Testis (tissue), 3 donors: ENCODE data around the gene RASAL1. TPM values are rescaled to one million over a fixed set of nuclear protein-coding genes. Genes with fewer than 3 reads are reported as not detected.

ENCODE experiments used
- DNase-seq: peaks from one replicate; pipeline ENCODE4 v3.0.0-alpha.2; 2019
- H3K27ac ChIP-seq, 2 donors: fragments of 200-600 bp; sonication (generic); one replicate each; pipeline ENCODE4 v1.5.1; 2019
- H3K27me3 ChIP-seq: fragments of 200-600 bp; sonication (generic); one replicate; pipeline ENCODE4 v1.5.1; 2019
- H3K36me3 ChIP-seq: fragments of 200-600 bp; sonication (generic); one replicate; pipeline ENCODE4 v1.5.1; 2017; ENCODE audit warnings: low read depth; ENCODE audit errors: missing control alignments
- H3K4me1 ChIP-seq: fragments of 200-600 bp; sonication (generic); one replicate; pipeline ENCODE4 v1.5.1; 2019
- H3K4me3 ChIP-seq, 2 donors: fragments of 200-600 bp; sonication (generic); one replicate each; pipeline ENCODE4 v1.5.1; 2017 to 2019
- H3K9me3 ChIP-seq: fragments of 200-600 bp; sonication (generic); one replicate; pipeline ENCODE4 v1.5.1; 2017
- POLR2A ChIP-seq: fragments of 450-650 bp; IDR thresholded peaks from one replicate; pipeline ENCODE4 v1.6.1; 2017; ENCODE audit warnings: antibody characterized with exemption, mild to moderate bottlenecking, moderate library complexity
- WGBS, 2 donors: methylation state at CpG; one replicate each; pipeline ENCODE4 v1.1.5; 2018; 5-methylcytosine and 5-hydroxymethylcytosine counted together
- intact Hi-C: fragments of 100-400 bp; cut with DNase I; formaldehyde crosslinking; loops from one replicate; pipeline ENCODE4 v1.15.1; 2023; ENCODE audit warnings: low total_unique reads
- polyA plus RNA-seq: library from polyadenylated mRNA; stranded (reverse); fragments of 350-450 nt; fragmentation: Illumina TruSeq; extraction: RNeasy Lipid Tissue Mini Kit (QIAGEN cat#74804); gene quantifications from one replicate; pipeline ENCODE4 v1.2.3, GENCODE V29; 2014; ENCODE audit warnings: low read depth, low replicate concordance; ENCODE audit not compliant: insufficient read depth
- total RNA-seq, 2 donors: library from RNA; depleted of rRNA; stranded (reverse); fragments of >200 nt; gene quantifications; one replicate each; pipeline ENCODE4 v1.2.3, GENCODE V29; 2016
- TF ChIP-seq, protein P1 (sequence below), 3 experiments: fragments of 450-650 bp in 2 of 3; fragments of 200-600 bp in 1 of 3; sonication (generic) in 1 of 3; IDR thresholded peaks; one replicate each; pipeline ENCODE4 v1.5.1; 2016 to 2019; ENCODE audit warnings: antibody characterized with exemption in 3 of 3, mild to moderate bottlenecking in 2 of 3, moderate library complexity in 1 of 3

The RASAL1 gene
- total and polyA plus RNA-seq, 3 donors from 2014 or later = 5.0 to 20.1 (median 18.2) TPM

DNA sequence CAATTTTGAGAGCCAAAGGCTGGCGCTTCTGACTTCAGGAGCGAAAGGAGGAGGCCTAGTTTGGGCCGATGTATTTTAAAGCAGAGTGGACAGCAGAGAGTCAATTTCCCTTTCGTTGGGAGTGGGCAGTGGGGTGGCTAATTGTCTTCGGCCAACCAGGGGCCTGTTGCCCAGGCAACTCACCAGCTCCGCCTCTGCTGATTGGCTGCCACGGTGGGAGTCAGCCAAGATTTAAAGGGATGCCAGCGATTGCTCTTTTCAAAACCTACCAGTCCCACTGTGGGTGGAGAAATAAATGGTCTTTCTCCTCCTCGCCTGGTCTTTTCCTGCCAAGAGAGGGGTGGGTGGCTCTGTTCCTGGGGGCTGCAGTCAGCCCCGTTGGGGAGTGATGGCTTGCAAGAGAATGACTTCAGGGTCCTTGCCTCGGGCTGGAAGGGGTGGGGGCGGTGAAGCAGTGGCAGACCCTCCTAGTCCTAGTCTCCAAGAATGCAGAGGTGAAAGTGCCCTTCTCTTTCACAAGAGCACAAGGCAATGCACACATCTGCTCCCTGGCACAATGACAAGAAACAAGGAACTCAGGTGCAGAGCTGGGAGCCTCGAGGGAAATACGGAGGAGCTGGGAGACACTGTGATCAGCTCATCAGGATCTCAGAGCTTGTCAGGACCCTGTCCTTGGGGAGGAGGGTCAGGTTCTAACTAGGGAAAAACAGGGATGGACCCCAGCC is 37.7 kb downstream of the RASAL1 start:
- H3K4me3 ChIP-seq = no peak overlapping the region
- intact Hi-C loops = loop anchor here (5.0 kb wide), 1 partner anchor 46 kb away; no protein-coding TSS in a partner anchor
- peak; percentile 71 for DNase-seq
- WGBS, 2 donors = 34 to 36% methylated on average over 12 to 14 of the region's 14 CpGs
- H3K9me3 ChIP-seq = no peaks in the 10 kb centered on the region
- TF ChIP-seq POLR2A = no peak
- TF ChIP-seq, protein P1, sequence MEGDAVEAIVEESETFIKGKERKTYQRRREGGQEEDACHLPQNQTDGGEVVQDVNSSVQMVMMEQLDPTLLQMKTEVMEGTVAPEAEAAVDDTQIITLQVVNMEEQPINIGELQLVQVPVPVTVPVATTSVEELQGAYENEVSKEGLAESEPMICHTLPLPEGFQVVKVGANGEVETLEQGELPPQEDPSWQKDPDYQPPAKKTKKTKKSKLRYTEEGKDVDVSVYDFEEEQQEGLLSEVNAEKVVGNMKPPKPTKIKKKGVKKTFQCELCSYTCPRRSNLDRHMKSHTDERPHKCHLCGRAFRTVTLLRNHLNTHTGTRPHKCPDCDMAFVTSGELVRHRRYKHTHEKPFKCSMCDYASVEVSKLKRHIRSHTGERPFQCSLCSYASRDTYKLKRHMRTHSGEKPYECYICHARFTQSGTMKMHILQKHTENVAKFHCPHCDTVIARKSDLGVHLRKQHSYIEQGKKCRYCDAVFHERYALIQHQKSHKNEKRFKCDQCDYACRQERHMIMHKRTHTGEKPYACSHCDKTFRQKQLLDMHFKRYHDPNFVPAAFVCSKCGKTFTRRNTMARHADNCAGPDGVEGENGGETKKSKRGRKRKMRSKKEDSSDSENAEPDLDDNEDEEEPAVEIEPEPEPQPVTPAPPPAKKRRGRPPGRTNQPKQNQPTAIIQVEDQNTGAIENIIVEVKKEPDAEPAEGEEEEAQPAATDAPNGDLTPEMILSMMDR (IDR thresholded peaks at IDR 0.05) = no peak
- no peaks in the 10 kb centered on the region for H3K27me3 ChIP-seq
- no peaks in the 10 kb centered on the region for H3K36me3 ChIP-seq
- peak overlapping the region in 1 of 2 donors; percentile 36 for H3K27ac ChIP-seq
- peaks cover 4% of the 10 kb centered on the region for H3K4me1 ChIP-seq

DNA sequence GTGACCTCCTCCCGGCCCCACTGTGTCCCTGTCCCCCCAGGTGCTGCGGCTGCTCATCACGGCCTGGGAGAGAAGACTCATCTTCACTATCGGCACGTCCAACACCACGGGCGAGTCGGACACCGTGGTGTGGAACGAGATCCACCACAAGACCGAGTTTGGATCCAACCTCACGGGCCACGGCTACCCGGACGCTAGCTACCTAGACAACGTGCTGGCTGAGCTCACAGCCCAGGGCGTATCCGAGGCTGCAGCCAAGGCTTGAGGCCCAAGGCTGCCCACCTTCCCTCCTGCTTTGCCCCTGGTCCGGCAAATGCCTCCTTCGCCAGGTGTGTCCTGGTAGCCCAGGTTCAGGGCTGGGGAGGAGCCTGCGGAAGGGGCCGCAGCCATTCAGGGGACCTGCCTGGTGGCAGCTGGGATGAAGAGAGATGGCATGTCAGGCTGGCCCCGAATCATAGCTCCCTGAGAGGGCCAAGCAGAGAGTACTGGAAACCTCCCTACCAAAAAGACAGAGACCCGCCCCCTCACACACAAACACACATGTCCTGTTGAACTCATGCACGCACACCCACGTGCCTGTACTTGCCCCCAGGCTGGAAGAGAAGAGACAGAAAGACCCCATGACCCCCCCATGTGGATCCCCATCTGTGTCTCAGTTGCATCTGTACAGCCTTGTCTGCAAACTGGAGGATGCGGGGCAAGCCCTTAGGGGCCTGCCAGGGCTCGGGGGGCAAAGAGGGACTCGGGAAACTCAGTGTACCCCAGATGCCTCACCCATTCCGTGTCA is 38.7 kb downstream of the RASAL1 start:
- Histone ChIP-seq H3K4me1 (peaks cover 4% of the 10 kb centered on the region), H3K4me3 (no peak overlapping the region), H3K9me3 (no peaks in the 10 kb centered on the region), H3K27me3 (no peaks in the 10 kb centered on the region), H3K27ac (peak overlapping the region in 1 of 2 donors; percentile 36), H3K36me3 (no peaks in the 10 kb centered on the region)
- intact Hi-C loops = loop anchor here (5.0 kb wide), 1 partner anchor 45 kb away; no protein-coding TSS in a partner anchor
- DNase-seq = no peak
- WGBS, 2 donors = 83 to 86% methylated on average over 15 to 30 of the region's 30 CpGs
- TF ChIP-seq, protein P1 (IDR thresholded peaks at IDR 0.05) = no peak
- TF ChIP-seq POLR2A = no peak

DNA sequence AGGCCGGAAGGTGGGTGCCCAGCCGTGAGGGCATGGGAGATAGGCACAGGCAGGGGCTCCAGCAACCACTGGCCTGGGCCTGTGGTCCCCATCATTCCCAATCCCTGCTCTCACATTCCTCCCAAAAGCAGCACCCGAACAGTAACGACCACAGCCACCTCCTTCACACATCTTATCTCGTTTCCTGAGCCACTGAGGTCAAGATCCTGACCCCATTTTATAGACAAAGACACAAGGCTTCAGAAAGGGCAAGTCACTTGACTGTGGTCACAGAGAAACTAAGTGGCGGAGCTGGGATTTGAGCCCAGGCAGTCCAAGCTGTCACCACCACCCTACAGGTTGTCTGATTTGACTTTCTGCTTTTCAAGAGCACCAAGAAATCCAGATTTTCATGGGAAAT is 40.2 kb downstream of the RASAL1 start:
- Histone ChIP-seq H3K4me1 (peaks cover 4% of the 10 kb centered on the region), H3K27me3 (no peaks in the 10 kb centered on the region), H3K9me3 (no peaks in the 10 kb centered on the region), H3K36me3 (no peaks in the 10 kb centered on the region), H3K27ac (no peak overlapping the region), H3K4me3 (no peak overlapping the region)
- TF ChIP-seq POLR2A = no peak
- TF ChIP-seq, protein P1 (IDR thresholded peaks at IDR 0.05) = no peak
- DNase-seq = no peak
- intact Hi-C loops = loop anchor here (5.0 kb wide), 1 partner anchor 43 kb away; no protein-coding TSS in a partner anchor
- 51 to 62% methylated on average over 4 to 6 of the region's 6 CpGs for WGBS, 2 donors

- intact Hi-C loops = loop anchor here (5.0 kb wide), 1 partner anchor 42 kb away; no protein-coding TSS in a partner anchor
- no peaks in the 10 kb centered on the region for H3K36me3 ChIP-seq
- TF ChIP-seq, protein P1 (IDR thresholded peaks at IDR 0.05) = no peak
- TF ChIP-seq POLR2A = no peak
Observed at GRCh38 chr12:113094738-113095137, 40.8 kb downstream of the RASAL1 start.

More at GRCh38 chr12:113094738-113095137, 40.8 kb downstream of the RASAL1 start:
- H3K4me3 ChIP-seq = no peak overlapping the region
- 86 to 91% methylated on average over 12 to 16 of the region's 16 CpGs for WGBS, 2 donors
- H3K27me3 ChIP-seq = no peaks in the 10 kb centered on the region
- DNase-seq = no peak
- H3K9me3 ChIP-seq = no peaks in the 10 kb centered on the region
- no peak overlapping the region for H3K27ac ChIP-seq
- H3K4me1 ChIP-seq = peaks cover 4% of the 10 kb centered on the region
